IPS-18c (cell line): ENCODE results near the gene KSR1.
"Not testable (repeated sequence)": the region's sequence is repeated elsewhere in the genome, so short reads cannot be mapped to it uniquely, and the experiment has no call there.

Experiments
- H3K4me3 ChIP-seq: 2 replicates; pipeline ENCODE4 v1.7.0; 2013; ENCODE audit warnings: low read depth, mild to moderate bottlenecking, low read length, moderate library complexity; ENCODE audit not compliant: insufficient read depth
- H3K9me3 ChIP-seq: one replicate; pipeline ENCODE4 v1.6.1; 2013; ENCODE audit warnings: mild to moderate bottlenecking, low read length, moderate library complexity; ENCODE audit not compliant: control insufficient read depth, insufficient read depth

Gene KSR1

GRCh38 chr17:27649111-27649571, 192.9 kb downstream of the KSR1 start:
- not testable (repeated sequence) for H3K9me3 ChIP-seq, H3K4me3 ChIP-seq

GRCh38 chr17:27649929-27650328, 193.7 kb downstream of the KSR1 start:
- Histone ChIP-seq H3K9me3 (no peaks in the 10 kb centered on the region), H3K4me3 (no peak overlapping the region)

GRCh38 chr17:27650836-27651235, 194.6 kb downstream of the KSR1 start:
- Histone ChIP-seq H3K9me3 (no peaks in the 10 kb centered on the region), H3K4me3 (no peak overlapping the region)

GRCh38 chr17:27651411-27652345, 195.4 kb downstream of the KSR1 start:
- no peak overlapping the region for H3K4me3 ChIP-seq

GRCh38 chr17:27653449-27653971, 197.3 kb downstream of the KSR1 start:
- not testable (repeated sequence) for H3K9me3 ChIP-seq, H3K4me3 ChIP-seq

More at GRCh38 chr17:27651411-27652345, 195.4 kb downstream of the KSR1 start:
- no peaks in the 10 kb centered on the region for H3K9me3 ChIP-seq

GRCh38 chr17:27654136-27654535, 197.9 kb downstream of the KSR1 start:
- Histone ChIP-seq H3K9me3 (no peaks in the 10 kb centered on the region), H3K4me3 (no peak overlapping the region)

- Histone ChIP-seq H3K9me3 (no peaks in the 10 kb centered on the region), H3K4me3 (no peak overlapping the region)
These were observed 198.6 kb downstream of the KSR1 start for GRCh38 chr17:27654654-27655524.

- not testable (repeated sequence) for H3K9me3 ChIP-seq, H3K4me3 ChIP-seq
These were observed 199.4 kb downstream of the KSR1 start for GRCh38 chr17:27655525-27656111.

GRCh38 chr17:27656620-27657019, 200.4 kb downstream of the KSR1 start:
- not testable (repeated sequence) for H3K9me3 ChIP-seq, H3K4me3 ChIP-seq

GRCh38 chr17:27657620-27658019, 201.4 kb downstream of the KSR1 start:
- Histone ChIP-seq H3K9me3 (no peaks in the 10 kb centered on the region), H3K4me3 (no peak overlapping the region)

GRCh38 chr17:27659683-27660082, 203.4 kb downstream of the KSR1 start:
- H3K9me3 ChIP-seq = no peaks in the 10 kb centered on the region
- H3K4me3 ChIP-seq = no peak overlapping the region

- Histone ChIP-seq H3K9me3 (no peaks in the 10 kb centered on the region), H3K4me3 (no peak overlapping the region)
These were observed 204.2 kb downstream of the KSR1 start for GRCh38 chr17:27660436-27660835.

GRCh38 chr17:27663936-27664605, 207.8 kb downstream of the KSR1 start:
- Histone ChIP-seq H3K9me3 (no peaks in the 10 kb centered on the region), H3K4me3 (no peak overlapping the region)

GRCh38 chr17:27664606-27664965, 208.3 kb downstream of the KSR1 start:
- H3K4me3 ChIP-seq = no peak overlapping the region
- no peaks in the 10 kb centered on the region for H3K9me3 ChIP-seq

GRCh38 chr17:27665549-27665948, 209.3 kb downstream of the KSR1 start:
- Histone ChIP-seq H3K4me3 (no peak overlapping the region), H3K9me3 (no peaks in the 10 kb centered on the region)

GRCh38 chr17:27666270-27666669, 210.0 kb downstream of the KSR1 start:
- not testable (repeated sequence) for H3K9me3 ChIP-seq, H3K4me3 ChIP-seq
